Measurements from ENCODE around the gene ARL17A.
"Not testable (repeated sequence)": the region's sequence is repeated elsewhere in the genome, so short reads cannot be mapped to it uniquely, and the experiment has no call there.

ARL17A gene

DNA sequence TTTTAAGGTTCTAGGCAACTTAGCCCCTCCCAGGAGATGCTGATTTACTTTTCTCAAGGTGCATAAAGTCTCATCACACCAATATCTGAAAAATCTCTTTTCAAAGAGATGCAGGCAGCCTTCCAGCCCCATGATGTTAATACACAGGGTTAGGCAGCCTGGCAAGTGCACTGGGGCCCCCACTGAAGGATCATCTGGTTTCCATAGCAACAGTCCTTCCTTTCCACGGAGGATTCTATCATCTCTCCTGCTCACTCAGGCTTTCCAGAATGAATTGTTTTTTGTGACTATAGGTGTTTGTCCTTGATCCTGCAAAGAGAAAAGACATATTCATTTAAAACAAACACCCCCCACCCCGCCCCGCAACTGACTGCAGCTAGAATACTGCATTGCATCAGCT, 6.0 kb upstream of the ARL17A start:
- H3K27me3 Mint-ChIP-seq, CTCF ChIA-PET, H3K9me3 Mint-ChIP-seq, H3K4me1 Mint-ChIP-seq, H3K4me3 Mint-ChIP-seq, H3K36me3 Mint-ChIP-seq, DNase-seq, H3K27ac Mint-ChIP-seq: not testable (repeated sequence)

DNA sequence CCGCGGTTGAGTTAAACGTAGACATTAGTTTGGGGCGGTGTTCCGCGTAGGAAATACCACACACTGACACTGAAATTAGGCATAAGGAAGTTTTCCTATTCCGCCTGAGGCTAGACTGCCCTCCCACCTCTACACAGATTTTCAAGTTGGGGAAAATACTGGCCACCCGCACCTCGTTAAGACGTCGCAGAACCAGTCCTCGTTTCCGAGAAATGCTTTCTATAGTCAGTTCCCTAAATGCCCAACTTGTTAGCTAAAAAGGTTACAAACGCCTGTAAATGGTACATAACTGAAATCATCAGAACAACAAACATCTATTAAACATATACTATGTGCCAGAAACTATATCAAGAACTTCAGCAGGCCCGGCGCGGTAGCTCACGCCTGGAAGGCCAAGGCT, 591 bp upstream of the ARL17A start:
- H3K36me3 Mint-ChIP-seq, H3K4me1 Mint-ChIP-seq, CTCF ChIA-PET, H3K27me3 Mint-ChIP-seq, DNase-seq, H3K9me3 Mint-ChIP-seq: not testable (repeated sequence)
- peak overlapping the region; percentile 62 for H3K4me3 Mint-ChIP-seq
- peak overlapping the region; percentile 86 for H3K27ac Mint-ChIP-seq

GRCh38 chr17:46571796-46572195, 7.7 kb downstream of the ARL17A start:
- H3K4me1 Mint-ChIP-seq, H3K9me3 Mint-ChIP-seq, H3K27me3 Mint-ChIP-seq, CTCF ChIA-PET, H3K36me3 Mint-ChIP-seq, H3K27ac Mint-ChIP-seq, DNase-seq, H3K4me3 Mint-ChIP-seq: not testable (repeated sequence)

GRCh38 chr17:46566980-46567379, 12.5 kb downstream of the ARL17A start:
- H3K36me3 Mint-ChIP-seq, CTCF ChIA-PET: not testable (repeated sequence)

GRCh38 chr17:46566284-46566683, 13.2 kb downstream of the ARL17A start:
- H3K9me3 Mint-ChIP-seq, H3K27me3 Mint-ChIP-seq, H3K4me1 Mint-ChIP-seq, DNase-seq, H3K36me3 Mint-ChIP-seq, H3K27ac Mint-ChIP-seq, CTCF ChIA-PET, H3K4me3 Mint-ChIP-seq: not testable (repeated sequence)

More at GRCh38 chr17:46566980-46567379, 12.5 kb downstream of the ARL17A start:
- not testable (repeated sequence) for H3K4me1 Mint-ChIP-seq, H3K4me3 Mint-ChIP-seq, H3K27me3 Mint-ChIP-seq, H3K27ac Mint-ChIP-seq, DNase-seq, H3K9me3 Mint-ChIP-seq

DNA sequence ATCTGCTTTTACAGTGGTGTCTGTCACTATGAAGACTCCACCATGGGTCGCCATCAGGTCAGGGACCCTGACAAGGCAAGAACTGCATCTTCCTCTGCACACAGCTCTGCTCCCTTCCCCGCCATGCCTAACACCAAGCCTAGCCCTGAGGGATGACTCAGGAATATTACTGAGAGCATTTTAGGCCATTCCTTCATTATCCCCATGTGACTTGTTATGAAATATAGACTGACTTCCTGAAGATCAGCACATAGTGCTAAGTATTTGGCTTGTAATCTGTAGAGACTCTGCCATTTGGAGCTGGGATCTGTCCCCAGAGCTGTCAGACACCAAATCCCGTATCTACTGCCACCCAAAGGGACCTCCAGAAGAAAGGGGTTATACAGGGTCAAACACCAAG, 19.4 kb downstream of the ARL17A start:
- H3K27me3 Mint-ChIP-seq, H3K4me1 Mint-ChIP-seq, H3K9me3 Mint-ChIP-seq, H3K4me3 Mint-ChIP-seq, CTCF ChIA-PET, H3K36me3 Mint-ChIP-seq, H3K27ac Mint-ChIP-seq, DNase-seq: not testable (repeated sequence)

DNA sequence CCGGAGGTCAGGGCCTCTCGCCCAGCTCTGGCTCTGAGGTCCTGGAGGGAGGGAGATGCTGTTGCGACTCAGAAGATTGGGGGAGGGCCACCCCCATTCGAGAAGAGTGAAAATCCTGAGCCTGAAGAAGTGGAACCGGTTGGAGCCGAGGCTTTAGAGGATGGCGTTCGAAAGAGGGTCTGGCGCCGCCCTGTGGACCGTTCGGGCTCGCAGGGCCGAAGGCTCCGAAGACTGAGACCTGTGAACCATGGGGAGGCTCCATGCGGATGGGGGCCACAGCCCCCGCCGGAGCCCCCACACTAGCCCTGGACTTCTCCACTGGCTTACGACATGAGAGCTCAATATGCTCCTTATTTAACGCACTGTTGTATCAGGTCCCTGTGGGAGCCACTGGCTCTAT, 20.3 kb downstream of the ARL17A start:
- H3K36me3 Mint-ChIP-seq, DNase-seq, H3K9me3 Mint-ChIP-seq, H3K4me3 Mint-ChIP-seq, H3K27ac Mint-ChIP-seq, H3K27me3 Mint-ChIP-seq, CTCF ChIA-PET, H3K4me1 Mint-ChIP-seq: not testable (repeated sequence)

- H3K27me3 Mint-ChIP-seq, DNase-seq, CTCF ChIA-PET, H3K36me3 Mint-ChIP-seq, H3K9me3 Mint-ChIP-seq, H3K4me1 Mint-ChIP-seq, H3K4me3 Mint-ChIP-seq: not testable (repeated sequence)
- peak overlapping the region; percentile 5 for H3K27ac Mint-ChIP-seq
These were observed 30.9 kb downstream of the ARL17A start for GRCh38 chr17:46548607-46549006.

DNA sequence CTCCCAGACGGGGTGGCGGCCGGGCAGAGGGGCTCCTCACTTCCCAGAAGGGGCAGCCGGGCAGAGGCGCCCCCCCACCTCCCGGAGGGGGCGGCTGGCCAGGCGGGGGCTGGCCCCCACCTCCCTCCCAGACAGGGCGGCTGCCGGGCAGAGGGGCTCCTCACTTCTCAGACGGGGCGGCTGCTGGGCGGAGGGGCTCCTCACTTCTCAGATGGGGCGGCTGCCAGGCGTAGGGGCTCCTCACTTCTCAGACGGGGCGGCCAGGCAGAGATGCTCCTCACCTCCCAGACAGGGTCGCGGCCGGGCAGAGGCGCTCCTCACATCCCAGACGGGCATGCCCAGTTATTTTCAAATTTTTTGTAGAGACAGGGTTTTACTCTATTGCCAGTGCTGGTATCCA, 44.8 kb downstream of the ARL17A start:
- peak; percentile 19 for DNase-seq

DNA sequence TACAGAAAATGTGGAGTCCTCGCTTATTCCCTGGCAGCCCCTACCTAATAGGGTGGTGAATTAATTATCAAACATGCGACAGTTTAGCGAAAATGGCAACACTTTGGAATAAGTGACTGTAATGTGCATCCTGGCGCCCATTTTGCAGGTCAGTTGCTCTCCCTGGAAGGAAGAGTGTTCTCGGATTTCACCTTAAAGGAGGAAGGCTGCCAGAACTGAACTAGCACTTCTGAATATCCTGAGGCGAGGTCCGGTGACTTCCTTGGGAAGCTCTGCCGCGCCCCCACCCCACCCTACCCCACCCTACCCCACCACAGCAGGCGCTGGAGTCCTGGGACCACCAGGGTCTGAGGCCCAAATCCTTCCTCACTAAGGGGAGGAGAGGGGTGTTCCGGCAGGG, 67.3 kb downstream of the ARL17A start, which contains the start of gene LRRC37A2:
Gene LRRC37A2, plus strand, starts transcription at position 301 of the 400 bp plus-strand sequence. CDS start 245 bp downstream, outside the sequence.
- H3K4me1 Mint-ChIP-seq, H3K36me3 Mint-ChIP-seq, H3K4me3 Mint-ChIP-seq, CTCF ChIA-PET, H3K9me3 Mint-ChIP-seq, H3K27me3 Mint-ChIP-seq, H3K27ac Mint-ChIP-seq, DNase-seq: not testable (repeated sequence)

More for the DNA sequence above, 44.8 kb downstream of the ARL17A start:
- H3K36me3 Mint-ChIP-seq, H3K27ac Mint-ChIP-seq, H3K4me1 Mint-ChIP-seq, H3K27me3 Mint-ChIP-seq, CTCF ChIA-PET, H3K9me3 Mint-ChIP-seq, H3K4me3 Mint-ChIP-seq: not testable (repeated sequence)

DNA sequence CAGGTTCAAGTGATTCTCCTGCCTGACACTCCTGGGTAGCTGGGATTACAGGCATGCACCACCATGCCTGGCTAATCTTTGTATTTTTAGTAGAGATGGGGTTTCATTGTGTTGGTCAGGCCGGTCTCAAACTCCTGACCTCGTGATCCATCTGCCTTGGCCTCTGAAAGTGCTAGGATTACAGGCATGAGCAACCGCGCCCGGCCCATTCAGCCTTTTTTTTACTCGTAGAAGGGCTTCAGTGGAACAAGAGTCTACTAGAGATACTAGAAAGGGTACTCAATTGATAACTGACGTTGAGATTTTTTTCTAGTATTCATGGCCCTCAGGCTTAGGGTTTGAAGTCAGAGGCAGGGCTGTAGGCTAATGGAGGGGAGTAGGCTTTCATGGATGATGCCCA, 73.6 kb downstream of the ARL17A start:
- H3K4me1 Mint-ChIP-seq, DNase-seq, H3K9me3 Mint-ChIP-seq, H3K27ac Mint-ChIP-seq, H3K4me3 Mint-ChIP-seq, H3K27me3 Mint-ChIP-seq, CTCF ChIA-PET, H3K36me3 Mint-ChIP-seq: not testable (repeated sequence)

DNA sequence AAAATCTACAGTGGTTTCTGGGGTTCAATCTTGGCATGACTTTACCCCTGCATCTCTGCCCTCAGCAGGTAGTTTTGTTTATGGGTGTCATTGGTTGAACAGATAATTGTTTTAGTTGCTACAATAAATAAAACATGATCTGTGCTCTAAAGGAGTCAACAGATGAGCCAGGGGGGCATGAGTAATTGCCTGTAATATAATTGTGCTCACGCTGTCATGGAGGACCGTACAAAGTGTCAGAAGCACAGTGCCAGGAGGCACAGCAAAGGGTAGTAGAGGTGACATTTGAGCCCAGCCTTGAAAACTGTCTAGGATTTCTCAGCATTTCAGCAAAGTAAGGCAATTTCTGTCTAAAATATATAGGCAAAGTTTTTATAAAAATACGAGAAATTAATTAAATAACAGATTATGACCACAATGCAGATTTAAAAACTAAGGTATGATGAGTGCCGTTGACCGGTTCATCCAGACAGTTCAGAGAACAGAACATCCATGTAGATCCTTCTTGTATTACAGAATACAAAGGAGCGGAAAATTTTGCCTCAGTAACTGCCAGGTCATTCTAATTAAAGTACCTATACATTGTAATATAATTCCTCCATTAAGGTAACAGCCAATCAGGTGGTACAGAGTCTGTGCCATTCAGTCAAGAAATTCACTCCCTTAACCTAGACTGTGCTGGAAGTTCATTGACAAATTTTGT, 79.9 kb downstream of the ARL17A start:
- H3K4me3 Mint-ChIP-seq, H3K36me3 Mint-ChIP-seq, DNase-seq, H3K27ac Mint-ChIP-seq, CTCF ChIA-PET, H3K4me1 Mint-ChIP-seq, H3K9me3 Mint-ChIP-seq, H3K27me3 Mint-ChIP-seq: not testable (repeated sequence)

- CTCF ChIA-PET, H3K27me3 Mint-ChIP-seq, H3K9me3 Mint-ChIP-seq, H3K27ac Mint-ChIP-seq, H3K36me3 Mint-ChIP-seq, H3K4me3 Mint-ChIP-seq, DNase-seq, H3K4me1 Mint-ChIP-seq: not testable (repeated sequence)
These were observed 87.5 kb downstream of the ARL17A start for GRCh38 chr17:46492021-46492420.

GRCh38 chr17:46481310-46481709, 98.2 kb downstream of the ARL17A start:
- not testable (repeated sequence) for H3K9me3 Mint-ChIP-seq, H3K27ac Mint-ChIP-seq

DNA sequence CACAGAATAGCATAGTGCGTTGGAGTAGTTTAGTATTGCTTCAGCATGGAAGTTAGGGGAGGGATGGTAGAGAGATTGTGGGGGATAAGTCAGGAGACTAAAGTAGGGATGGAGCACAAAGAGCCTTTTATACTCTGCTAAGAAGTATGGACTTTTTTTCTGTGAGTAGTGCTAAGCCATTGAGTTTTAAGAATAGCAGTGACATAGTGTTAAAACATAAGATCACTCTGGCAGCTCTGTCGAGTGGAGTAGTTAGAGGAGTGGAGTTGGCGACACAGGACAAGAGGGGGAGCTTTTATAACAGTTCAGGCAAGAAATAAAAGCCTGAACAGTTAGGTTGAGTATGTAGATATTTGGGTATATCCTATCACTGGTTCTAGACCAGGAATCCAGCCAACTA, 100.7 kb downstream of the ARL17A start:
- H3K27me3 Mint-ChIP-seq, H3K4me3 Mint-ChIP-seq, H3K27ac Mint-ChIP-seq, H3K36me3 Mint-ChIP-seq, DNase-seq, H3K4me1 Mint-ChIP-seq, H3K9me3 Mint-ChIP-seq, CTCF ChIA-PET: not testable (repeated sequence)

More at GRCh38 chr17:46481310-46481709, 98.2 kb downstream of the ARL17A start:
- DNase-seq, H3K4me1 Mint-ChIP-seq, CTCF ChIA-PET, H3K4me3 Mint-ChIP-seq, H3K27me3 Mint-ChIP-seq, H3K36me3 Mint-ChIP-seq: not testable (repeated sequence)

GRCh38 chr17:46475583-46475982, 103.9 kb downstream of the ARL17A start:
- DNase-seq, H3K4me1 Mint-ChIP-seq, H3K36me3 Mint-ChIP-seq, H3K9me3 Mint-ChIP-seq, CTCF ChIA-PET, H3K27ac Mint-ChIP-seq, H3K4me3 Mint-ChIP-seq, H3K27me3 Mint-ChIP-seq: not testable (repeated sequence)

All from activated naive CD4-positive, alpha-beta T cell treated with anti-CD3 and anti-CD28 coated beads, Interleukin-2, amount 10 ng/mL, durations not matched to agents 7 days and 5 days (primary cell).